HepG2 (cell line): ENCODE data around the gene PCDH12. TPM values are rescaled to one million over a fixed set of nuclear protein-coding genes. Genes with fewer than 3 reads are reported as not detected.

Experiments
- ARID5B ChIP-seq: IDR thresholded peaks from 2 replicates; pipeline ENCODE4 v1.4.0; 2020; ENCODE audit warnings: mild to moderate bottlenecking, missing genetic modification reagents
- ATF7-NPFF ChIP-seq: sonication (generic); formaldehyde crosslinking; IDR thresholded peaks from 2 replicates; pipeline ENCODE4 v1.8.1; 2023; ENCODE audit warnings: mild to moderate bottlenecking, low read depth, missing genetic modification reagents, moderate library complexity
- CENPBD1 ChIP-seq: sonication (generic); formaldehyde crosslinking; IDR thresholded peaks from 2 replicates; pipeline ENCODE4 v1.8.0; 2022; ENCODE audit warnings: missing genetic modification reagents, low read depth, mild to moderate bottlenecking, borderline replicate concordance
- FOXA3 ChIP-seq: IDR thresholded peaks from 2 replicates; pipeline ENCODE4 v1.6.1; 2016; ENCODE audit warnings: missing genetic modification reagents, missing compliant biosample characterization
- JARID2 ChIP-seq: sonication (generic); formaldehyde crosslinking; IDR thresholded peaks from 2 replicates; pipeline ENCODE4 v1.8.1; 2023; ENCODE audit warnings: missing genetic modification reagents, inconsistent platforms; ENCODE audit not compliant: insufficient replicate concordance
- MAFK ChIP-seq, 2 experiments: IDR thresholded peaks in 1 of 2; conservative IDR thresholded peaks in 1 of 2; 2 replicates each; pipeline ENCODE4 v1.6.1; 2011; ENCODE audit warnings: improper control_type of control experiment in 2 of 2, low read length in 2 of 2
- MTF2 ChIP-seq: sonication (generic); formaldehyde crosslinking; IDR thresholded peaks from 2 replicates; pipeline ENCODE4 v1.5.0; 2020; ENCODE audit warnings: missing genetic modification reagents, borderline replicate concordance
- POGK ChIP-seq: sonication (generic); formaldehyde crosslinking; conservative IDR thresholded peaks from 2 replicates; pipeline ENCODE4 v1.8.0; 2022; ENCODE audit warnings: mild to moderate bottlenecking, moderate library complexity, missing genetic modification reagents
- PREB ChIP-seq: sonication (generic); formaldehyde crosslinking; IDR thresholded peaks from 2 replicates; pipeline ENCODE4 v1.4.0; 2020; ENCODE audit warnings: missing genetic modification reagents
- RBM22 ChIP-seq: fragments of 200-400 bp; formaldehyde crosslinking; optimal IDR thresholded peaks from 2 replicates; pipeline ENCODE3; 2017; ENCODE audit warnings: mild to moderate bottlenecking, low read length, moderate library complexity
- RFX5 ChIP-seq: IDR thresholded peaks from 2 replicates; pipeline ENCODE4 v1.6.1; 2011; ENCODE audit warnings: low read depth, low read length, improper control_type of control experiment
- RFXANK ChIP-seq: IDR thresholded peaks from 2 replicates; pipeline ENCODE4 v1.6.1; 2016
- TAF1 ChIP-seq: sonication (generic); formaldehyde crosslinking; IDR thresholded peaks from 2 replicates; pipeline ENCODE4 v1.4.0; 2020; ENCODE audit warnings: missing genetic modification reagents
- YEATS4 ChIP-seq: sonication (generic); formaldehyde crosslinking; IDR thresholded peaks from 2 replicates; pipeline ENCODE4 v1.4.0; 2020; ENCODE audit warnings: missing genetic modification reagents, borderline replicate concordance
- ZNF205 ChIP-seq: IDR thresholded peaks from 2 replicates; pipeline ENCODE4 v1.6.1; 2018; ENCODE audit warnings: missing biosample characterization, missing genetic modification reagents
- ZNF468 ChIP-seq: sonication (generic); formaldehyde crosslinking; IDR thresholded peaks from 2 replicates; pipeline ENCODE4 v1.8.0; 2022; ENCODE audit warnings: mild to moderate bottlenecking, moderate library complexity, missing genetic modification reagents
- ZNF556 ChIP-seq: sonication (generic); formaldehyde crosslinking; IDR thresholded peaks from 2 replicates; pipeline ENCODE4 v1.4.0; 2020; ENCODE audit warnings: mild to moderate bottlenecking, missing genetic modification reagents, borderline replicate concordance
- ZNF775 ChIP-seq: sonication (generic); formaldehyde crosslinking; IDR thresholded peaks from 2 replicates; pipeline ENCODE4 v1.4.0; 2020; ENCODE audit warnings: missing genetic modification reagents, mild to moderate bottlenecking, moderate library complexity, borderline replicate concordance
- ZNF784 ChIP-seq: sonication (generic); formaldehyde crosslinking; IDR thresholded peaks from 2 replicates; pipeline ENCODE4 v1.5.1; 2020; ENCODE audit warnings: missing genetic modification reagents, mild to moderate bottlenecking, borderline replicate concordance
- ZSCAN21 ChIP-seq: sonication (generic); formaldehyde crosslinking; IDR thresholded peaks from 2 replicates; pipeline ENCODE4 v1.8.0; 2022; ENCODE audit warnings: mild to moderate bottlenecking, missing genetic modification reagents, moderate library complexity, borderline replicate concordance
- polyA plus RNA-seq, 8 experiments: library from polyadenylated mRNA; depleted of rRNA in 3 of 8; stranded (reverse) in 7 of 8; unstranded in 1 of 8; fragments of >200 nt; fragmentation: Illumina TruSeq in 4 of 8; extraction: Trizol in 4 of 8; gene quantifications; 2 replicates each; pipeline versions ENCODE4 v1.2.1 to v1.2.3, GENCODE V29; 2011 to 2016; ENCODE audit warnings: low read depth in 4 of 8, missing spikeins in 1 of 8, mixed read lengths in 1 of 8; ENCODE audit not compliant: insufficient read depth in 1 of 8
- total RNA-seq, 5 experiments: library from RNA; depleted of rRNA; stranded (reverse); fragments of >200 nt; fragmentation: Illumina TruSeq; extraction: Trizol; gene quantifications; 2 replicates each; pipeline ENCODE4 v1.2.3, GENCODE V29; 2016; ENCODE audit warnings: low read depth in 1 of 5

Gene PCDH12
- total and polyA plus RNA-seq, 2 of the 13 experiments (the other 11 are each of a cell fraction or from before 2014, with no cell fraction given) = not detected

GRCh38 chr5:141923448-141924313 is 34.3 kb downstream of the PCDH12 start, which contains the start of gene DELE1 (continued):
- TF ChIP-seq PREB (no peak), ZNF556 (CRISPR knock-in tag) (peak; percentile 85), POGK (CRISPR knock-in tag) (0 out of 2 replicates have a peak, but pooled peaks have one; percentile 10), FOXA3 (CRISPR knock-in tag) (no peak), ZNF775 (CRISPR knock-in tag) (0 out of 2 replicates have a peak, but pooled peaks have one; percentile 35), TAF1 (peak; percentile 84), RFXANK (CRISPR knock-in tag) (no peak), ARID5B (CRISPR knock-in tag) (no peak; the same call in 1 of the 2 replicates), JARID2 (CRISPR knock-in tag) (peak; percentile 57), CENPBD1 (CRISPR knock-in tag) (peak; percentile 2; the same call in 1 of the 2 replicates), ZSCAN21 (peak; percentile 72), ATF7-NPFF (CRISPR knock-in tag) (peak; percentile 59; the same call in 1 of the 2 replicates), YEATS4 (CRISPR knock-in tag) (peak; percentile 89), MAFK (conservative IDR thresholded peaks at IDR 0.05 in 1 of 2, IDR thresholded peaks at IDR 0.05 in 1 of 2; ENCODE audit: low read length in 2 of 2) (no peak), MTF2 (no peak; the same call in 1 of the 2 replicates), ZNF784 (CRISPR knock-in tag) (peak; percentile 75; the same call in 1 of the 2 replicates), ZNF205 (CRISPR knock-in tag) (peak; percentile 54; the same call in 1 of the 2 replicates), ZNF468 (CRISPR knock-in tag) (no peak), RBM22 (no peak), RFX5 (peak; percentile 31; the same call in 1 of the 2 replicates)
